Fibroblast of lung (primary cell): ENCODE measurements around the gene GBX2. TPM values are rescaled to one million over a fixed set of nuclear protein-coding genes. Genes with fewer than 3 reads are reported as not detected.

Experiments used
- DNase-seq, 2 donors: peaks; one replicate each; pipeline versions ENCODE4 v3.0.0 to v3.0.0-alpha.2; 2010; ENCODE audit warnings: low read depth in 2 of 2
- H2AFZ ChIP-seq: 2 replicates; pipeline ENCODE4 v1.5.1; 2012; ENCODE audit warnings: low read length, control low read depth, inconsistent platforms
- H3K27ac ChIP-seq: 2 replicates; pipeline ENCODE4 v1.5.1; 2011; ENCODE audit warnings: low read length, control low read depth; ENCODE audit not compliant: insufficient read depth
- H3K27me3 ChIP-seq: 2 replicates; pipeline ENCODE4 v1.5.1; 2011; ENCODE audit warnings: mild to moderate bottlenecking, low read length; ENCODE audit not compliant: control insufficient read depth, insufficient read depth
- H3K36me3 ChIP-seq: 2 replicates; pipeline ENCODE4 v1.5.1; 2011; ENCODE audit warnings: low read length; ENCODE audit not compliant: control insufficient read depth, insufficient read depth
- H3K4me1 ChIP-seq: 2 replicates; pipeline ENCODE4 v1.5.1; 2011; ENCODE audit warnings: low read length; ENCODE audit not compliant: control insufficient read depth, insufficient read depth; ENCODE audit errors: extremely low read depth
- H3K4me2 ChIP-seq: 2 replicates; pipeline ENCODE4 v1.5.1; 2011; ENCODE audit warnings: low read length, control low read depth; ENCODE audit not compliant: insufficient read depth; ENCODE audit errors: extremely low read depth
- H3K4me3 ChIP-seq, 4 experiments: fragments of 200-600 bp in 1 of 4; sonication (generic) in 1 of 4; replicated peaks in 1 of 4; 2 replicates each; pipeline ENCODE4 v1.5.1; 2011 to 2016; ENCODE audit warnings: low read length in 4 of 4, low read depth in 3 of 4, mild to moderate bottlenecking in 3 of 4, control low read depth in 2 of 4, inconsistent platforms in 1 of 4, mixed read lengths in 1 of 4; ENCODE audit not compliant: insufficient read depth in 1 of 4; ENCODE audit errors: control extremely low read depth in 1 of 4
- H3K79me2 ChIP-seq: 2 replicates; pipeline ENCODE4 v1.5.1; 2012; ENCODE audit warnings: mild to moderate bottlenecking, low read length, inconsistent platforms; ENCODE audit not compliant: control insufficient read depth, insufficient read depth
- H3K9ac ChIP-seq: 2 replicates; pipeline ENCODE4 v1.5.1; 2011; ENCODE audit warnings: mild to moderate bottlenecking, low read length, control low read depth; ENCODE audit not compliant: insufficient read depth
- H3K9me3 ChIP-seq: 2 replicates; pipeline ENCODE4 v1.5.1; 2012; ENCODE audit warnings: low read depth, low read length; ENCODE audit not compliant: control insufficient read depth, insufficient read depth
- H4K20me1 ChIP-seq: 2 replicates; pipeline ENCODE4 v1.5.1; 2011; ENCODE audit warnings: low read length; ENCODE audit not compliant: control insufficient read depth, insufficient read depth; ENCODE audit errors: extremely low read depth
- CTCF ChIP-seq, 2 donors: IDR thresholded peaks in 1 of 2; conservative IDR thresholded peaks in 1 of 2; 1 replicate in 1 of 2; 2 replicates in 1 of 2; pipeline ENCODE4 v1.5.1; 2011 to 2012; ENCODE audit warnings: low read length in 2 of 2, control low read depth in 1 of 2, inconsistent platforms in 1 of 2, low read depth in 1 of 2, mild to moderate bottlenecking in 1 of 2
- EZH2 ChIP-seq: IDR thresholded peaks from 2 replicates; pipeline ENCODE4 v1.5.1; 2012; ENCODE audit warnings: low read length, control low read depth, mild to moderate bottlenecking; ENCODE audit errors: missing control alignments
- polyA plus RNA-seq, 2 donors: library from polyadenylated mRNA; depleted of rRNA in 1 of 2; stranded (reverse) in 1 of 2; unstranded in 1 of 2; fragments of >200 nt; gene quantifications; 2 replicates each; pipeline ENCODE4 v1.2.1, GENCODE V29; 2011 to 2012; ENCODE audit warnings: missing spikeins in 1 of 2
- total RNA-seq: library from RNA; depleted of rRNA; stranded (reverse); fragments of >200 nt; gene quantifications from 2 replicates; pipeline ENCODE4 v1.2.1, GENCODE V29; 2014

Gene GBX2
- total and polyA plus RNA-seq, 2 donors (not counting 1 experiment from before 2014, with no cell fraction given): 0.25 TPM; not detected in 1

GRCh38 chr2:236164925-236165841 is 3.0 kb downstream of the GBX2 start:
- Histone ChIP-seq H3K27ac (no peak overlapping the region), H2AFZ (no peak overlapping the region), H3K9ac (no peak overlapping the region), H3K79me2 (no peaks in the 10 kb centered on the region), H3K4me2 (no peak overlapping the region), H3K9me3 (no peaks in the 10 kb centered on the region), H3K4me3 (peak overlapping the region in 1 of 4 experiments; percentile 44), H3K4me1 (no peaks in the 10 kb centered on the region), H3K36me3 (no peaks in the 10 kb centered on the region), H3K27me3 (peaks cover 77% of the 10 kb centered on the region), H4K20me1 (no peaks in the 10 kb centered on the region)
- TF ChIP-seq EZH2 (peak; percentile 85), CTCF (conservative IDR thresholded peaks at IDR 0.05 in 1 of 2, IDR thresholded peaks at IDR 0.05 in 1 of 2; ENCODE audit: low read depth in 1 of 2, low read length in 2 of 2) (no peak)
- no peak for DNase-seq

GRCh38 chr2:236164201-236164924 is 3.8 kb downstream of the GBX2 start:
- H2AFZ ChIP-seq: no peak overlapping the region
- H3K36me3 ChIP-seq: no peaks in the 10 kb centered on the region
- no peak overlapping the region for H3K27ac ChIP-seq
- no peaks in the 10 kb centered on the region for H3K79me2 ChIP-seq
- H3K9ac ChIP-seq: no peak overlapping the region
- DNase-seq: peak in 1 of 2 donors; percentile 22
- TF ChIP-seq CTCF (conservative IDR thresholded peaks at IDR 0.05 in 1 of 2, IDR thresholded peaks at IDR 0.05 in 1 of 2; ENCODE audit: low read depth in 1 of 2, low read length in 2 of 2): no peak
- TF ChIP-seq EZH2: no peak
- H3K9me3 ChIP-seq: no peaks in the 10 kb centered on the region
- H4K20me1 ChIP-seq: no peaks in the 10 kb centered on the region
- peak overlapping the region; percentile 49 for H3K4me2 ChIP-seq
- H3K27me3 ChIP-seq: peaks cover 70% of the 10 kb centered on the region
- H3K4me3 ChIP-seq: peak overlapping the region in 3 of 4 experiments; percentile 16 to 44 (median 20)
- no peaks in the 10 kb centered on the region for H3K4me1 ChIP-seq

- no peaks in the 10 kb centered on the region for H3K36me3 ChIP-seq
- H3K9me3 ChIP-seq: no peaks in the 10 kb centered on the region
- no peaks in the 10 kb centered on the region for H3K79me2 ChIP-seq
- no peaks in the 10 kb centered on the region for H4K20me1 ChIP-seq
- no peak overlapping the region for H3K9ac ChIP-seq
- H2AFZ ChIP-seq: no peak overlapping the region
- H3K27ac ChIP-seq: no peak overlapping the region
- no peak for DNase-seq
- no peaks in the 10 kb centered on the region for H3K4me1 ChIP-seq
- H3K4me2 ChIP-seq: peak overlapping the region; percentile 49
- peak; percentile 75 for TF ChIP-seq EZH2
- no peak for TF ChIP-seq CTCF (conservative IDR thresholded peaks at IDR 0.05 in 1 of 2, IDR thresholded peaks at IDR 0.05 in 1 of 2; ENCODE audit: low read depth in 1 of 2, low read length in 2 of 2)
- peak overlapping the region in 2 of 4 experiments; percentile 20 to 44 for H3K4me3 ChIP-seq
- peaks cover 63% of the 10 kb centered on the region for H3K27me3 ChIP-seq
These were observed 4.5 kb downstream of the GBX2 start for GRCh38 chr2:236163471-236164200.
